ENCODE data around the gene DNAJA2.

The DNAJA2 gene

DNA sequence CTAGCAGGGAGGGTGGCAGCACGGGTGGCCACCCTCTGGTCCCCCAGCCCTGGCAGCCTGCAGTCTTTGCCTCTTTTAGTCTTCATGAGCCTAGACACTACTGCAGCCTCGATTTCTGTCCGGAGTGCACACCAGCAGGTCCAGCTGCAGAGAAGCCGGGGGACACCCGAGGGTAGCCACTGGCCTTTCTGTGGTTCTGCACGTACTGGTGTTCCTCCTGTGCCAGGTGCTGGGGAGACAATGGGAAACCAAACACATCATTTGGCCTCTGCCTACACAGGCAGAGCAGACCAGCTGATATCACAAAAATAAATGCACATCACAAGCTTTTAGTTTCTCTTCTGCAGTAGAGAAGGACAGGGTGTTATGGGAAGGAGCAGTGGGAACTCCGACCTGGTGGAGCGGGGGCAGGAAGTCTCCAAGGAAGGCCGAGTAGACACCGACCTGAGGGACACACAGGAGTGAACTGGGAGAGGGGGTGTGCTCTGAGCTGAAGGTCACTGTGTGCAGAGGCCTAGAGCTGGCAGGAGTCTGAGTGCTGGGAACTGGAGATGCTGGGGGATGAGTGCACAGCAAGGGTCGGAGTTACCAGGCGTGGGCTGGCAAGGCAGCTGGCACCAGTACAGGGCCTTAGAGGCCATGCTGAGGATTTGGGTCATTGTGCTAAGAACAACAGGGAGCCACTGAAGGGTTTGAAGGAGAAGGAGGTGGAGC, 66.3 kb downstream of the DNAJA2 start:
- no peaks in the 10 kb centered on the region for H3K36me3 ChIP-seq (ENCODE audit: insufficient read depth, low read length)
- H3K9me3 ChIP-seq (ENCODE audit: low read depth, low read length): no peaks in the 10 kb centered on the region
- no peak overlapping the region for H3K9ac ChIP-seq (ENCODE audit: insufficient read length)
- no peak overlapping the region for H3K4me3 ChIP-seq
- no peak for DNase-seq (ENCODE audit: low read depth, low spot score)
- no peak for TF ChIP-seq FOXP2 (optimal IDR thresholded peaks at IDR 0.05; ENCODE audit: control extremely low read depth, extremely low read length, insufficient read depth)
- TF ChIP-seq POLR2AphosphoS5 (IDR thresholded peaks at IDR 0.05; ENCODE audit: borderline replicate concordance, low read depth, low read length): no peak
- no peak for TF ChIP-seq EZH2 (IDR thresholded peaks at IDR 0.05)
- H3K27ac ChIP-seq: no peak overlapping the region

DNA sequence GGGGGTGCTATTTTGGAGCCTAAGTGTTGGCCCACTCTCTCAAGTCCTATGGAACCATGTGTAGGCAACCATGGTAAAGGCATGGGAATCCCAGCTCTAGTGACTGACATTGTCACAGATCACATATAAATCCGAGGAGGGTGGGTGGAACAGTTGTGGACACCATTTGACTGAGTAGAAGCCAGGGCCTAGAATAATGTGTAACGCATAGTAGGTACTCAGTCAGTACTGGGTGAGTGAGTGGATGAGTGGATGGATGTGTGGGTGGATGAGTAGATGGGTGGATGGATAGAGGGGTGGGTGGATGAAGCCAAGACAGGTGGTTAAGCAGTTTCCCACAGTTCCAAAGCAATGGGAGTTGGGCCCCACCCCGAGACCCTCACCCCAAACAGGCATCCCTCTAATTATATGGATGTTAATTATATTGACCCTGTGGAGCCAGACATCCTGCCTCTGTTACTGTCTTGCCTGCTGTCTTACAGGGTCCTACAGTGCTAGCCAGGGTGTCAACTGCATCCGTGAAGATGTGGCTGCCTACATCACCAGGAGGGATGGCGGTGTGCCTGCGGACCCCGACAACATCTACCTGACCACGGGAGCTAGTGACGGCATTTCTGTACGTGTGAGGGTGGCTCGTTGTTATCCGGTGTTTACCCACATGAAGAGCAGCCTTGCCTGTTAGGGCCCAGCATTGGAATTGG, 67.0 kb downstream of the DNAJA2 start:
- Histone ChIP-seq H3K36me3 (ENCODE audit: insufficient read depth, low read length) (no peaks in the 10 kb centered on the region), H3K9ac (ENCODE audit: insufficient read length) (no peak overlapping the region), H3K4me3 (no peak overlapping the region), H3K9me3 (ENCODE audit: low read depth, low read length) (no peaks in the 10 kb centered on the region), H3K27ac (no peak overlapping the region)
- no peak for DNase-seq (ENCODE audit: low read depth, low spot score)
- no peak for TF ChIP-seq EZH2 (IDR thresholded peaks at IDR 0.05)
- TF ChIP-seq FOXP2 (optimal IDR thresholded peaks at IDR 0.05; ENCODE audit: control extremely low read depth, extremely low read length, insufficient read depth): no peak
- TF ChIP-seq POLR2AphosphoS5 (IDR thresholded peaks at IDR 0.05; ENCODE audit: borderline replicate concordance, low read depth, low read length): no peak
